ENCODE data around the gene EDAR. TPM values are rescaled to one million over a fixed set of nuclear protein-coding genes. Genes with fewer than 3 reads are reported as not detected.

EDAR gene
- polyA plus RNA-seq, 1 of the 3 experiments (the other 2 are of a cell fraction): not detected

GRCh38 chr2:109028277-109028676, 39.3 kb upstream of the EDAR start:
- no peaks in the 10 kb centered on the region; a peak in 1 of 4 replicates for H3K4me1 ChIP-seq (ENCODE audit: control insufficient read depth in 1 of 2, insufficient read depth in 2 of 2, low read depth in 1 of 2, low read length in 1 of 2)
- H3K9ac ChIP-seq: no peak overlapping the region
- no peaks in the 10 kb centered on the region for H3F3A ChIP-seq (replicated peaks; ENCODE audit: insufficient read depth)
- no peaks in the 10 kb centered on the region for H4K20me1 ChIP-seq (ENCODE audit: insufficient read depth)
- H3K4me2 ChIP-seq: no peak overlapping the region
- peaks cover 13% of the 10 kb centered on the region; the same call in 1 of the 2 replicates for H3K27me3 ChIP-seq (ENCODE audit: insufficient read depth)
- CTCF ChIA-PET: no interaction called here
- TF ChIP-seq, protein P1, sequence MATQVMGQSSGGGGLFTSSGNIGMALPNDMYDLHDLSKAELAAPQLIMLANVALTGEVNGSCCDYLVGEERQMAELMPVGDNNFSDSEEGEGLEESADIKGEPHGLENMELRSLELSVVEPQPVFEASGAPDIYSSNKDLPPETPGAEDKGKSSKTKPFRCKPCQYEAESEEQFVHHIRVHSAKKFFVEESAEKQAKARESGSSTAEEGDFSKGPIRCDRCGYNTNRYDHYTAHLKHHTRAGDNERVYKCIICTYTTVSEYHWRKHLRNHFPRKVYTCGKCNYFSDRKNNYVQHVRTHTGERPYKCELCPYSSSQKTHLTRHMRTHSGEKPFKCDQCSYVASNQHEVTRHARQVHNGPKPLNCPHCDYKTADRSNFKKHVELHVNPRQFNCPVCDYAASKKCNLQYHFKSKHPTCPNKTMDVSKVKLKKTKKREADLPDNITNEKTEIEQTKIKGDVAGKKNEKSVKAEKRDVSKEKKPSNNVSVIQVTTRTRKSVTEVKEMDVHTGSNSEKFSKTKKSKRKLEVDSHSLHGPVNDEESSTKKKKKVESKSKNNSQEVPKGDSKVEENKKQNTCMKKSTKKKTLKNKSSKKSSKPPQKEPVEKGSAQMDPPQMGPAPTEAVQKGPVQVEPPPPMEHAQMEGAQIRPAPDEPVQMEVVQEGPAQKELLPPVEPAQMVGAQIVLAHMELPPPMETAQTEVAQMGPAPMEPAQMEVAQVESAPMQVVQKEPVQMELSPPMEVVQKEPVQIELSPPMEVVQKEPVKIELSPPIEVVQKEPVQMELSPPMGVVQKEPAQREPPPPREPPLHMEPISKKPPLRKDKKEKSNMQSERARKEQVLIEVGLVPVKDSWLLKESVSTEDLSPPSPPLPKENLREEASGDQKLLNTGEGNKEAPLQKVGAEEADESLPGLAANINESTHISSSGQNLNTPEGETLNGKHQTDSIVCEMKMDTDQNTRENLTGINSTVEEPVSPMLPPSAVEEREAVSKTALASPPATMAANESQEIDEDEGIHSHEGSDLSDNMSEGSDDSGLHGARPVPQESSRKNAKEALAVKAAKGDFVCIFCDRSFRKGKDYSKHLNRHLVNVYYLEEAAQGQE (IDR thresholded peaks at IDR 0.05; ENCODE audit: low read depth, low read length): no peak
- TF ChIP-seq TEAD4 (IDR thresholded peaks at IDR 0.05; ENCODE audit: borderline replicate concordance, insufficient read depth) (no peak), YY1 (IDR thresholded peaks at IDR 0.05; ENCODE audit: low read depth) (no peak), SMC3 (IDR thresholded peaks at IDR 0.05; ENCODE audit: low read depth, low read length) (no peak), GABPA (IDR thresholded peaks at IDR 0.05; ENCODE audit: low read depth) (no peak), FOSL2 (IDR thresholded peaks at IDR 0.05; ENCODE audit: borderline replicate concordance, low read depth) (no peak), RFX5 (IDR thresholded peaks at IDR 0.05; ENCODE audit: low read length) (no peak), NRF1 (IDR thresholded peaks at IDR 0.05; ENCODE audit: low read depth, low read length) (no peak), EP300 (IDR thresholded peaks at IDR 0.05; ENCODE audit: borderline replicate concordance in 1 of 2, low read depth in 1 of 2, low read length in 1 of 2) (no peak), CHD2 (IDR thresholded peaks at IDR 0.05; ENCODE audit: low read length, partially characterized antibody) (no peak)
- TF ChIP-seq, protein P2, sequence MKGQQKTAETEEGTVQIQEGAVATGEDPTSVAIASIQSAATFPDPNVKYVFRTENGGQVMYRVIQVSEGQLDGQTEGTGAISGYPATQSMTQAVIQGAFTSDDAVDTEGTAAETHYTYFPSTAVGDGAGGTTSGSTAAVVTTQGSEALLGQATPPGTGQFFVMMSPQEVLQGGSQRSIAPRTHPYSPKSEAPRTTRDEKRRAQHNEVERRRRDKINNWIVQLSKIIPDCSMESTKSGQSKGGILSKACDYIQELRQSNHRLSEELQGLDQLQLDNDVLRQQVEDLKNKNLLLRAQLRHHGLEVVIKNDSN (IDR thresholded peaks at IDR 0.05; ENCODE audit: borderline replicate concordance, low read depth): no peak
- TF ChIP-seq, protein P3, sequence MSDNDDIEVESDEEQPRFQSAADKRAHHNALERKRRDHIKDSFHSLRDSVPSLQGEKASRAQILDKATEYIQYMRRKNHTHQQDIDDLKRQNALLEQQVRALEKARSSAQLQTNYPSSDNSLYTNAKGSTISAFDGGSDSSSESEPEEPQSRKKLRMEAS (IDR thresholded peaks at IDR 0.05; ENCODE audit: low read depth): no peak
- DNase-seq: no peak
- H3K27ac ChIP-seq (ENCODE audit: low read depth in 2 of 2, low read length in 1 of 2): no peak overlapping the region
- H3K9me3 ChIP-seq: no peaks in the 10 kb centered on the region
- H2AFZ ChIP-seq (ENCODE audit: low read depth): no peak overlapping the region
- WGBS (ENCODE audit: low lambda C conversion rate): 81% methylated on average over 5 of the region's 6 CpGs
- H3K36me3 ChIP-seq (replicated peaks in 1 of 2; ENCODE audit: control insufficient read depth in 1 of 2, insufficient read depth in 2 of 2, low read length in 1 of 2): no peaks in the 10 kb centered on the region
- POLR2A ChIA-PET: no interaction called here
- no peak overlapping the region for H3K4me3 ChIP-seq (ENCODE audit: low read depth in 2 of 2, low read length in 1 of 2)
- H3K9me2 ChIP-seq: no peaks in the 10 kb centered on the region
- no peaks in the 10 kb centered on the region for H3K79me2 ChIP-seq (ENCODE audit: insufficient read depth)

- WGBS (ENCODE audit: low lambda C conversion rate): 62% methylated on average over 3 of the region's 5 CpGs
- H3K4me1 ChIP-seq (ENCODE audit: control insufficient read depth in 1 of 2, insufficient read depth in 2 of 2, low read depth in 1 of 2, low read length in 1 of 2): no peaks in the 10 kb centered on the region; a peak in 1 of 4 replicates
- no peaks in the 10 kb centered on the region for H3K9me3 ChIP-seq
- no peaks in the 10 kb centered on the region for H3K36me3 ChIP-seq (replicated peaks in 1 of 2; ENCODE audit: control insufficient read depth in 1 of 2, insufficient read depth in 2 of 2, low read length in 1 of 2)
- H3K9ac ChIP-seq: no peak overlapping the region
- ChIA-PET POLR2A (no interaction called here), CTCF (no interaction called here)
- H2AFZ ChIP-seq (ENCODE audit: low read depth): no peak overlapping the region
- no peaks in the 10 kb centered on the region for H3K9me2 ChIP-seq
- no peak overlapping the region for H3K4me2 ChIP-seq
- no peak overlapping the region for H3K4me3 ChIP-seq (ENCODE audit: low read depth in 2 of 2, low read length in 1 of 2)
- no peaks in the 10 kb centered on the region for H3F3A ChIP-seq (replicated peaks; ENCODE audit: insufficient read depth)
- H4K20me1 ChIP-seq (ENCODE audit: insufficient read depth): no peaks in the 10 kb centered on the region
- H3K27ac ChIP-seq (ENCODE audit: low read depth in 2 of 2, low read length in 1 of 2): no peak overlapping the region
- no peaks in the 10 kb centered on the region for H3K79me2 ChIP-seq (ENCODE audit: insufficient read depth)
- peaks cover 13% of the 10 kb centered on the region; the same call in 1 of the 2 replicates for H3K27me3 ChIP-seq (ENCODE audit: insufficient read depth)
- no peak for DNase-seq
- TF ChIP-seq NRF1 (IDR thresholded peaks at IDR 0.05; ENCODE audit: low read depth, low read length): no peak
Measured at GRCh38 chr2:109027702-109028101, 38.7 kb upstream of the EDAR start.
